CD4-positive, alpha-beta T cell (primary cell): ENCODE results near the gene ZNF446. TPM values are rescaled to one million over a fixed set of nuclear protein-coding genes. Genes with fewer than 3 reads are reported as not detected.
"Not testable (repeated sequence)": the region's sequence is repeated elsewhere in the genome, so short reads cannot be mapped to it uniquely, and the experiment has no call there.

Experiments
- ATAC-seq: fragments of 200-7000 bp; cut with Tn5 transposase; one replicate; pipeline ENCODE4 v1.10.0; 2022; ENCODE audit warnings: mild to moderate bottlenecking; ENCODE audit not compliant: poor library complexity
- CTCF ChIA-PET: fragments of 350-600 bp; sonication (Branson Sonifier 250); formaldehyde crosslinking; loops from one replicate; lab custom pipeline; 2021; ENCODE audit warnings: antibody characterized with exemption, inconsistent platforms; lab: Charles Lee
- POLR2A ChIA-PET: fragments of 350-600 bp; sonication (Branson Sonifier 250); formaldehyde crosslinking; loops from one replicate; lab custom pipeline; 2021; ENCODE audit warnings: antibody characterized with exemption, inconsistent platforms; lab: Charles Lee
- DNase-seq, 14 experiments: peaks; one replicate each; pipeline ENCODE4 v3.0.0-alpha.2; 2013 to 2020; ENCODE audit warnings: mixed read lengths in 2 of 14
- H3K27ac ChIP-seq, 2 donors: one replicate each; pipeline versions ENCODE4 v1.5.1 to v1.7.0; 2013; ENCODE audit warnings: low read length in 2 of 2, low read depth in 1 of 2, mild to moderate bottlenecking in 1 of 2
- H3K27me3 ChIP-seq, 2 experiments: 1 replicate in 1 of 2; 2 replicates in 1 of 2; pipeline versions ENCODE4 v1.6.1 to v1.7.0; 2013; ENCODE audit warnings: low read length in 2 of 2, control low read depth in 1 of 2, mild to moderate bottlenecking in 1 of 2, moderate library complexity in 1 of 2; ENCODE audit not compliant: insufficient read depth in 2 of 2, control insufficient read depth in 1 of 2
- H3K36me3 ChIP-seq: one replicate; pipeline ENCODE4 v1.6.1; 2013; ENCODE audit warnings: low read length, control low read depth; ENCODE audit not compliant: insufficient read depth
- H3K4me1 ChIP-seq: one replicate; pipeline ENCODE4 v1.6.1; 2013; ENCODE audit warnings: low read length, control low read depth; ENCODE audit not compliant: insufficient read depth
- H3K4me3 ChIP-seq: one replicate; pipeline ENCODE4 v1.5.1; 2013; ENCODE audit warnings: mild to moderate bottlenecking, low read length, moderate library complexity
- H3K9me3 ChIP-seq, 2 experiments: 1 replicate in 1 of 2; 2 replicates in 1 of 2; pipeline versions ENCODE4 v1.6.1 to v1.7.0; 2013; ENCODE audit warnings: low read length in 2 of 2, mild to moderate bottlenecking in 2 of 2, control low read depth in 1 of 2, moderate library complexity in 1 of 2; ENCODE audit not compliant: control insufficient read depth in 1 of 2, insufficient read depth in 1 of 2
- H3K27ac Mint-ChIP-seq: one replicate; pipeline ENCODE4 v1.8.0; 2020; ENCODE audit warnings: mixed read lengths
- H3K27me3 Mint-ChIP-seq: one replicate; pipeline ENCODE4 v1.8.0; 2021; ENCODE audit warnings: mixed read lengths
- H3K36me3 Mint-ChIP-seq: one replicate; pipeline ENCODE4 v1.8.0; 2021; ENCODE audit warnings: low read depth, mixed read lengths
- H3K4me1 Mint-ChIP-seq: one replicate; pipeline ENCODE4 v1.8.0; 2021; ENCODE audit warnings: low read depth, mixed read lengths
- H3K4me3 Mint-ChIP-seq: one replicate; pipeline ENCODE4 v1.8.0; 2020; ENCODE audit warnings: mild to moderate bottlenecking, mixed read lengths
- H3K9me3 Mint-ChIP-seq: one replicate; pipeline ENCODE4 v1.8.0; 2020; ENCODE audit warnings: mixed read lengths
- intact Hi-C, 2 experiments: fragments of 100-400 bp; cut with DNase I in 1 of 2; cut with micrococcal nuclease in 1 of 2; formaldehyde crosslinking; loops; one replicate each; pipeline versions ENCODE4 v1.15.1 to v1.9.0; 2023 to 2025; cut with DNase I, micrococcal nuclease
- total RNA-seq, 174 experiments: library from RNA in 2 of 174; stranded (reverse) in 2 of 174; gene quantifications; one replicate each; pipeline ENCODE4 v1.2.3 and lab custom pipeline; 2021 to 2026
- TF ChIP-seq, protein P1 (sequence below): fragments of 200-600 bp; IDR thresholded peaks from one replicate; pipeline ENCODE4 v1.8.0; 2022; ENCODE audit warnings: antibody characterized with exemption, mild to moderate bottlenecking

Gene ZNF446
- total RNA-seq, 2 experiments from 2014 or later, result 13.6 to 14.6 TPM

DNA sequence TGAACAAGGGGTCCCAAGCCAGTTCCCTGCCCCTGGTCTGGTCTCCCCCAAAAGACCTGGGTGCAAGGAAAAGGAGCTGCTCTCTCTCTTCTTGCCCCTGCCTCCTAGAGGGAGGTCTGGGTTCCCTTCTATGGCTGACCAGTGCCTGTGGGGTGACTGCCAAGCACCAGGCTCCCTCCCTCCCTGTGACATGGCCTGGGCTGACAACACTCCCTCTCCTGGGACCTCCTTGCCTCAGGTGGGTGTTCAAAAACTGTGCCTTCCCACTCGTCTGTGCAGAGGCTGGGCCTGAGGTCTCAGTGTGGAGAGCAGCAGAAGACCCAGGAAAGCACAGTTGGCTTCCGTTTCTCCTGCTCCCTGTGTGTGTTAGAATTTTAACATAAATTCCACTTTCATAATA lies 4.7 kb downstream of the ZNF446 start:
- TF ChIP-seq, protein P1, sequence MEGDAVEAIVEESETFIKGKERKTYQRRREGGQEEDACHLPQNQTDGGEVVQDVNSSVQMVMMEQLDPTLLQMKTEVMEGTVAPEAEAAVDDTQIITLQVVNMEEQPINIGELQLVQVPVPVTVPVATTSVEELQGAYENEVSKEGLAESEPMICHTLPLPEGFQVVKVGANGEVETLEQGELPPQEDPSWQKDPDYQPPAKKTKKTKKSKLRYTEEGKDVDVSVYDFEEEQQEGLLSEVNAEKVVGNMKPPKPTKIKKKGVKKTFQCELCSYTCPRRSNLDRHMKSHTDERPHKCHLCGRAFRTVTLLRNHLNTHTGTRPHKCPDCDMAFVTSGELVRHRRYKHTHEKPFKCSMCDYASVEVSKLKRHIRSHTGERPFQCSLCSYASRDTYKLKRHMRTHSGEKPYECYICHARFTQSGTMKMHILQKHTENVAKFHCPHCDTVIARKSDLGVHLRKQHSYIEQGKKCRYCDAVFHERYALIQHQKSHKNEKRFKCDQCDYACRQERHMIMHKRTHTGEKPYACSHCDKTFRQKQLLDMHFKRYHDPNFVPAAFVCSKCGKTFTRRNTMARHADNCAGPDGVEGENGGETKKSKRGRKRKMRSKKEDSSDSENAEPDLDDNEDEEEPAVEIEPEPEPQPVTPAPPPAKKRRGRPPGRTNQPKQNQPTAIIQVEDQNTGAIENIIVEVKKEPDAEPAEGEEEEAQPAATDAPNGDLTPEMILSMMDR, result no peak
- no peak overlapping the region for H3K27ac Mint-ChIP-seq
- ATAC-seq (no peak), DNase-seq (no peak)
- Histone ChIP-seq H3K36me3 (peaks cover 3% of the 10 kb centered on the region), H3K4me1 (peaks cover 12% of the 10 kb centered on the region), H3K27ac (no peak overlapping the region), H3K9me3 (no peaks in the 10 kb centered on the region), H3K4me3 (no peak overlapping the region), H3K27me3 (no peaks in the 10 kb centered on the region)
- H3K4me1 Mint-ChIP-seq, result peaks cover 8% of the 10 kb centered on the region
- H3K4me3 Mint-ChIP-seq, result peak overlapping the region; percentile 25
- CTCF ChIA-PET, result interaction anchor here (1.9 kb wide), 1 partner anchor 39 kb away, joined by 5 read pairs; the partner anchor contains the start of gene ZBTB45
- H3K27me3 Mint-ChIP-seq, result no peaks in the 10 kb centered on the region
- H3K36me3 Mint-ChIP-seq, result peaks cover 5% of the 10 kb centered on the region
- H3K9me3 Mint-ChIP-seq, result no peaks in the 10 kb centered on the region
- POLR2A ChIA-PET, result no interaction called here
- intact Hi-C loops, result no loop called here

DNA sequence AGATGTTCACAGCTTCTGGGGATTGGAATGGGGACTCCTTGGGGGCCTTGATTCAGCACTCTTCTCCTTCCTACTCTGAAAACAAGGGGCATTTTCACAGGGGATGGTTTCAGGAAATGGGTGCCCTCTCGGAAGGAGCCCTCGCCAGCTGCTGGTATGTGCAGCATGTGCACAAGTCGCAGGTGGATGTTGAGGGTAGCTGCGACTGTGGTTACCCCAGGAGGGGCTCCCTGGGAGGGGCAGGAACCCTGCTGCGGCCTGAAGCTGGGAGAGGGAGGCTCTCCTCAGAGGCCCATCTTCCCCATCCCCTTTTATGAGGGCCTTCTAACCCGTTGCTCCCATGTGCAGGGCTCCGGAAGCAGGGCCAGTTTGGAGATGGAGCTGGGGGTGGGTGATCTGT lies 6.2 kb downstream of the ZNF446 start:
- Histone ChIP-seq H3K36me3 (peaks cover 3% of the 10 kb centered on the region), H3K4me3 (no peak overlapping the region), H3K27me3 (no peaks in the 10 kb centered on the region), H3K27ac (no peak overlapping the region), H3K9me3 (no peaks in the 10 kb centered on the region), H3K4me1 (no peaks in the 10 kb centered on the region)
- no peaks in the 10 kb centered on the region for H3K27me3 Mint-ChIP-seq
- H3K4me1 Mint-ChIP-seq, result no peaks in the 10 kb centered on the region
- intact Hi-C loops, result no loop called here
- TF ChIP-seq, protein P1, result no peak
- no peak overlapping the region for H3K4me3 Mint-ChIP-seq
- ChIA-PET CTCF (no interaction called here), POLR2A (no interaction called here)
- no peak for DNase-seq
- no peaks in the 10 kb centered on the region for H3K9me3 Mint-ChIP-seq
- H3K27ac Mint-ChIP-seq, result no peak overlapping the region
- ATAC-seq, result no peak
- H3K36me3 Mint-ChIP-seq, result no peaks in the 10 kb centered on the region

DNA sequence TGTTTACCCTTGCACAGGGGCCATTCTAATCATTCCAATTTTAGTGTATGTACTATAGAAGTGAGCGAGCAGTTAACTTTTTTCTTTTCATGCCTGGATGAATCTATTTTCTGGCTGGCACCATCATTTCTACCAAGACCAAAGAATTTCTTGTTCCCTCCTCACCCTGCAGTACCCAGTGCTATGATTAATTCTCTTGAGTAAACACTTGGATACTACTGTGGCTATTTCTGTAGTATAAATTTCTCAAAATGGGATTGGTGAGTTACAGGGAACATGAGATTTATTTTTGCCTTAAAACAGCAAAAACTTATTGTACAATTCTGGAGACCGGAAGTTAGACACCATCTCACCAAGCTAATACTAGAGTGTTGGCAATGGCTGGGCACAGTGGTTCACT lies 7.6 kb downstream of the ZNF446 start:
- Mint-ChIP-seq H3K27ac (no peak overlapping the region), H3K27me3 (no peaks in the 10 kb centered on the region), H3K4me3 (no peak overlapping the region), H3K4me1 (no peaks in the 10 kb centered on the region), H3K9me3 (no peaks in the 10 kb centered on the region), H3K36me3 (no peaks in the 10 kb centered on the region)
- no peaks in the 10 kb centered on the region for H3K9me3 ChIP-seq
- H3K36me3 ChIP-seq, result peaks cover 3% of the 10 kb centered on the region
- TF ChIP-seq, protein P1, result no peak
- no peak overlapping the region for H3K27ac ChIP-seq
- DNase-seq, result no peak
- H3K4me3 ChIP-seq, result no peak overlapping the region
- no peaks in the 10 kb centered on the region for H3K27me3 ChIP-seq
- POLR2A ChIA-PET, result no interaction called here
- H3K4me1 ChIP-seq, result no peaks in the 10 kb centered on the region
- no peak for ATAC-seq
- CTCF ChIA-PET, result no interaction called here
- intact Hi-C loops, result loop anchor here in 1 of 2 experiments (1.0 kb wide), 1 partner anchor 26 kb away; no protein-coding TSS in a partner anchor

DNA sequence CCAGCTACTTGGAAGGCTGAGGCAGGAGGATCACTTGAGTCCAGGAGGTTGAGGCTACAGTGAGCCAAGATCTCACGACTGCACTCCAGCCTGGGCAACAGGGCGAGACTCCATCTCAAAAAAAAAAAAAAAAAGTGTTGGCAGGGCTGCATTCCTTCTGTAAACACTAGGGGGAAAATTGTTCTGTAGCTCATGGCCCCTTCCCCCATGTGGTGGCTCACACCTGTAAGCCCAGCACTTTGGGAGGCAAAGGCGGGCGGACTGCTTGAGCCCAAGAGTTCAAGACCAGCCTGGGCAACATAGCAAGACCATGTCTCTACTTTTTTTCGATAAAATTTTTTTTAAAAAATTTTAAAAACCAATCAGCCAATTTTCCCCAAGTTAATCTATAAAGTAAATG lies 8.2 kb downstream of the ZNF446 start:
- H3K27ac Mint-ChIP-seq, intact Hi-C loops, CTCF ChIA-PET, H3K4me3 Mint-ChIP-seq, H3K9me3 Mint-ChIP-seq, H3K4me1 ChIP-seq, H3K36me3 Mint-ChIP-seq, DNase-seq, H3K27me3 Mint-ChIP-seq, POLR2A ChIA-PET, H3K27ac ChIP-seq, H3K27me3 ChIP-seq, H3K36me3 ChIP-seq, H3K4me3 ChIP-seq, H3K4me1 Mint-ChIP-seq, H3K9me3 ChIP-seq, ATAC-seq: not testable (repeated sequence)
